Skin epidermis (tissue), 12 donors: ENCODE measurements around the gene PDE1C.
"Not testable (repeated sequence)": the region's sequence is repeated elsewhere in the genome, so short reads cannot be mapped to it uniquely, and the experiment has no call there.

Experiments
- H3K27ac ChIP-seq, 21 experiments: fragments of 200-600 bp; sonication (generic) in 11 of 21; one replicate each; pipeline ENCODE4 v1.5.0; 2020; ENCODE audit warnings: mild to moderate bottlenecking in 3 of 21, inconsistent platforms in 2 of 21, moderate library complexity in 2 of 21
- H3K4me3 ChIP-seq, 7 experiments: fragments of 200-600 bp; sonication (generic) in 2 of 7; one replicate each; pipeline ENCODE4 v1.5.0; 2020; ENCODE audit warnings: inconsistent platforms in 2 of 7, mild to moderate bottlenecking in 2 of 7, moderate library complexity in 1 of 7

The PDE1C gene

DNA sequence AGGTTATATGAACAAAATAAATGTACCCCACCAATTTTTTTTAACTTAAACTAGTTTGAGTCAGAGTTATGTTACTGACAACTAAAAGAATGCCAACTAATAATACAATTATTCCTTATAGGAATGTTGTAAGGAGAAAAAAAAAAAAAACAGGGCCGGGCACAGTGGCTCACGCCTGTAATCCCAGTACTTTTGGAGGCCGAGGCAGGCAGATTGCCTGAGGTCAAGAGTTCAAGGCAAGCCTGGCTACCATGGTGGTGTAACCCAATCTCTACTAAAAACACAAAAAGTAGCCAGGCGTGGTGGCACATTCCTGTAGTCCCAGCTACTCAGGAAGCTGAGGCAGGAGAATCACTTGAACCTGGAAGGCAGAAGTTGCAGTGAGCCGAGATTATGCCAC lies 6.6 kb upstream of the PDE1C start:
- H3K4me3 ChIP-seq, H3K27ac ChIP-seq: not testable (repeated sequence)

- Histone ChIP-seq H3K4me3 (no peak overlapping the region), H3K27ac (no peak overlapping the region)
Measured at GRCh38 chr7:32075612-32076011, 5.4 kb upstream of the PDE1C start.

DNA sequence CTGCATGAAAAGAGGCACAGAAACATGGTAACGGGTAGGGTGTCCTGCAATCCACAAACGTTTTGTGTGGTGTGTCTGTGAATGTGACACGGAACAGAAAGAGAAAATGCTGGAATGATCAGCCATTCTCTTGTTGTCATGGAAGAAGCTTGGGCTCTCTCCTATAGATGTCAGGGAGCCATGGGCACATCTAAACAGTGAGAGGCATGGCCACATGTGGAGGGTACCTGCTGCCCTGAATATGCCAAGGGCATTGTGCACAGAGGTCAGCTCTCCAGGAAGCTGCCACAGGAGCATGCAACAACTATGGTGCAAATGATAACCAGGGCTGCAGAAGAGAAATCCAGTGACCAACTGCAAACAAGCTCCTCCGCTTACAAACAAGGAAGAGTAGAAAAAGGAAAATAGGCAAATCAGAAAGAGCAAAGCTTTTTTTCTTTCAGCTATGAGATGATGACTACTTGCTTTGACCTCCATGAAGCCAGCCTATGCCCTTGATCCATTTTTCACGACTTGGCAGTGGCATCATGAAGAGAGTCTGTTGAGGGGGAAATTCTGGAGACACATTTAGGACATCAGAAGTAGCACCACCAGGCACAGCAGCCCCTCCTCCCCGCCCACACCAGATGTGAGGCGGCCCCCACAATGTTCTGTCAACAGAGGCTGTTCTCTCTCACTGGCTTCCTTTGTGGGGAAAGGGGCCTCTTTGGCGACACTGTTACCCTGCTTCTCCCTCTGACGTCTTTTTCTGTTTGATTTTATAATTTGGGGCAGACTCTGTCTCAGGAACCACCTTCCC lies 4.8 kb upstream of the PDE1C start:
- no peak overlapping the region for H3K27ac ChIP-seq
- H3K4me3 ChIP-seq = no peak overlapping the region

DNA sequence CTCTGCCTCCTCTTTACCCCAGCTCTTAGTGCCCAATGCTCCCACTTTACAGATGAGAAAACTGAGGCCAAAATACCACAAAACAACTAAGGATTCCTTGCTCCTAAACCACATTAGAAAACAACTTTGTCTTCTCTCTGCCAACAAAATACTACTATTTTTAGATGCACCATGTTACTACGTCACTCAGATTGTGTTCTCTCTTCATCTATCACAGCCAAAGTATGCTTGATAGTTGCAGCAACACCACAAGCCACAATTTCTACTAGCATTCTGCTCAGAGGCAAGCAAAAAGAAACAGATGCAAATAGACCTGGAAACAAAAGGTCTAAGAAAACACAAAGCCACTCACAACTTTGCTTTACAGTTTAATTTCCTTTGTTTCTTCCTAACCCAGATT lies 3.3 kb upstream of the PDE1C start:
- H3K4me3 ChIP-seq = no peak overlapping the region
- H3K27ac ChIP-seq = no peak overlapping the region

DNA sequence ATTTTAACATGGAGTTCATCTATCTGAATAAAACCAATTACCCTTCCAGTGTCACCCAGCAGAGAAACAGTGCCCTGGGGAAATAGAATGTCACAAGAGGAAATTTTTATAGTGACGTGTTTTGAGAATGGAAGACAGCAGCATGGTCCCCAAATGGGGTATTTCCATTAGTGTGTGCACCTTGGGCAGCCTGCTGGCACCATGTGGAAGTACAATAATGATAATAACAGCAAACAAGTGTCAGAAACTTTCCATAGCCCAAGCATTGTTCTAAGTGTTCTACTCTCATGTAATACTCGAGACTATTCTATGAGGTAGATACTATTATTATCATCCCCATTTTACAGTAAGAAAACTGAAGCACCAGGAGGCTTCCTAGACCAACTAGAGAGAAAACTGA lies 2.2 kb upstream of the PDE1C start:
- Histone ChIP-seq H3K4me3 (no peak overlapping the region), H3K27ac (no peak overlapping the region)

- H3K4me3 ChIP-seq = no peak overlapping the region
Measured at GRCh38 chr7:32071466-32072091, 1.4 kb upstream of the PDE1C start.

GRCh38 chr7:32070051-32070405 lies 179 bp downstream of the PDE1C start:
- Histone ChIP-seq H3K4me3 (peak overlapping the region in 2 of 7 experiments; percentile 10 to 13), H3K27ac (no peak overlapping the region)

More at GRCh38 chr7:32071466-32072091, 1.4 kb upstream of the PDE1C start:
- H3K27ac ChIP-seq = no peak overlapping the region

DNA sequence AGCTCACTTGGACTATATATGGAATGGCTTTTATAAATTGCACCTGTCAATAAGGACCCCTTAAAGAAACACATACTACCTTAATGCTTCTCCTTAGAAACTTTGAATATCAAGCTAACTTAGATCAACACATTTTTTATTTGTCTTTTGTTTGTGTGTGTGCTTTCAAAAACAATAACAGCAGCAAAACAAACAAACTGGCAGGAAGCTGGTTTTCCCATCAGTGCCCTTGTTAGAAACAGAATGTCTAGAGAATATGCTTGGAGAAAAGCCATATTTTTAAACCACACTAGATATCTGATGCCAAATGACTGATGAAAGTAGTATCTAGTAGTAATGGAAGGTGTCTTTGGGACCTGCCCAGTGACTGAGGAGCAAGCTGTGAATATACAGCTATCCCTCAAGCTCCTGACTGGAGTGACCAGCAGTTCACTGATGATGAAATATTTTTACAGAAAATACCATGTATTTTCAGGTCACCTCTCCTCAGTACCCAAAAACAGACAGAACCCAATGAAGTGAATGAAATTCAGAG lies 1.0 kb downstream of the PDE1C start:
- H3K27ac ChIP-seq = no peak overlapping the region
- no peak overlapping the region for H3K4me3 ChIP-seq

DNA sequence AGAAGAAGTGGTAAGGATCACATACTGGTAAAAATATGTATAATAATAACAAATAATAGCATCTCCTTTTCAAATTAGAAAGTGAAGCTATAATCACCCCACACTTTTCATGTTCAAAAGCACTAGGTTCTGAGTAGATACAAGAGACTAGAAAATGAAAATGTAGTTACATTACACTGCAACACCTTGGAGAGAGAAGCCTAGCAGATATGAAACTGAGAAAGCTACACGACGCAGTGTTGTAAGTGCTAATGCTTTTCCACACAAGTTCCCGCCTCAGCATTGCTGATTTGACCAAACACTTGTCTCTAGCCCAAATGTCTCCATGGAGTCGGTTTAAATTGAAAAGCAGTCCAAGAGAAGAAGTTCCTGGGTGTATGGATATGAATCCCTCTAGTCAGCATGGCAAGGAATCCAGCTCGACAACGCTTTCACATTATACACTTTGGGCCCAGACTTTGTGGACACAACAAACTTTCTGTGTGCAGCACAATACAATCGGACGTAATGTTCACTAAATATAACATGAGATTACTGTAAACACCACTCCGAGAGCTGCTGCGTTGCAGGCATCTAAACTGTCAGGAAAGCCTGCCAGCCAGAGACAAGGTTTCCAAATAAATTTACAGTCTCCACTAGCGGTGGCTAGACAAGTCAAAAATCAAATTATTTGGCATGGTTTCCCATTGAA lies 1.7 kb downstream of the PDE1C start:
- H3K4me3 ChIP-seq = no peak overlapping the region

DNA sequence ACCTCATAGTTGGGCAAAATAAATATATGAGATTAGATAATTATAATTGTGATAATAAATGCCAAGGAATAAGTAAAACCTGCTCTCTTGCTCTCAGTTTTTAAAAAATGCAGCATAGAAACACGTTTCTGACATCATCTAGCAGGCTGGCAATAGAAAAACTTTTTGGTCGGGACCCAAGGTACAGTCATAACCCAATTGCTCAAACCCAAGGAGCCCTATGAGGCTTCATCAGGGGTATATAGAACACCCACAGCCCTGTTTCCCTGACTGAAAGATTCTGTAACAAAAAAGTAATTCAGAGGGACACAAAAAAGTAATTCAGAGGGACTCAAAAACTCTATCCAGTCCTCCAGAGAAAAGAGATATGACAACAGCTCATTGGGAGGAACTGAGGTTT lies 3.8 kb downstream of the PDE1C start:
- no peak overlapping the region for H3K4me3 ChIP-seq

More for the DNA sequence above, 1.7 kb downstream of the PDE1C start:
- no peak overlapping the region for H3K27ac ChIP-seq

DNA sequence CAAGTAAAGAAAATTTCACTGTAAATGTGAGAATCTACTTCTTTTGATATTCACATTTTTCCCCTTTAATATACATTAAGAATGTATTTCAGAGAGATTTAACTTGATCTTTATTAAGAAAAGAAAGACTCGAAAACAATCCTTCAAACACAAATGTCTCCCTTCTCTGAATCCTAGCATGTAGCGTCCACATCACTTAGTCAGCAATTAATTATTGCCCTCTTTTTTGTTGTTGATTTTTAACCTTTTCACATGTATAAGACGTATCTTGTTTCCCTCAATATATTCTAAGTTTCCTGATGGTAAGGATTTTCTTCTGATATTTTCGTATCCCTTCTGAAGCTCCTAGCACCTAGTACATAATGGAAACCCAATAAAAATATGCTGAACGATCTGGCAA lies 6.6 kb downstream of the PDE1C start:
- H3K4me3 ChIP-seq = no peak overlapping the region

More for the DNA sequence above, 3.8 kb downstream of the PDE1C start:
- no peak overlapping the region for H3K27ac ChIP-seq

GRCh38 chr7:32062150-32062549 lies 8.1 kb downstream of the PDE1C start:
- Histone ChIP-seq H3K4me3 (no peak overlapping the region), H3K27ac (no peak overlapping the region)

More for the DNA sequence above, 6.6 kb downstream of the PDE1C start:
- H3K27ac ChIP-seq = no peak overlapping the region

DNA sequence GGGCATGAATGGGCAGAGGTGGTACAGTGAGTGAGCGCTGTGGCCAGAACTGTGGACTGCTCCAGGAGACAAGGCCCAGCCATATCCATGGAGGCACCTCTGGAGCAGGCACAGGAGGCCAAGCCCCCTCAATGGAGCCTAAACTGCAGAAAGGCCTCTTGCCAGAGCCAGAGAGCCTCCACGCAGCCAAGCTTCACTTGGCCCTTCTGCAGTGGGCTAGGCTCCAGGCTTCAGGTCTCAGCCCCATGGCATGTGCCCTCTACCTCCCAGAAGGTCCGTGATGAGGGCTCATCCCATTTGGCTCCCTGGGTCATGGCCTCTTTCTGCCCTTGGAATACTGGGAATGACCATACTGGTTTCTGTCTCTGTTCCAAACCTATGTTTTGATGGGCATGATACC lies 8.9 kb downstream of the PDE1C start:
- Histone ChIP-seq H3K27ac (no peak overlapping the region), H3K4me3 (no peak overlapping the region)

DNA sequence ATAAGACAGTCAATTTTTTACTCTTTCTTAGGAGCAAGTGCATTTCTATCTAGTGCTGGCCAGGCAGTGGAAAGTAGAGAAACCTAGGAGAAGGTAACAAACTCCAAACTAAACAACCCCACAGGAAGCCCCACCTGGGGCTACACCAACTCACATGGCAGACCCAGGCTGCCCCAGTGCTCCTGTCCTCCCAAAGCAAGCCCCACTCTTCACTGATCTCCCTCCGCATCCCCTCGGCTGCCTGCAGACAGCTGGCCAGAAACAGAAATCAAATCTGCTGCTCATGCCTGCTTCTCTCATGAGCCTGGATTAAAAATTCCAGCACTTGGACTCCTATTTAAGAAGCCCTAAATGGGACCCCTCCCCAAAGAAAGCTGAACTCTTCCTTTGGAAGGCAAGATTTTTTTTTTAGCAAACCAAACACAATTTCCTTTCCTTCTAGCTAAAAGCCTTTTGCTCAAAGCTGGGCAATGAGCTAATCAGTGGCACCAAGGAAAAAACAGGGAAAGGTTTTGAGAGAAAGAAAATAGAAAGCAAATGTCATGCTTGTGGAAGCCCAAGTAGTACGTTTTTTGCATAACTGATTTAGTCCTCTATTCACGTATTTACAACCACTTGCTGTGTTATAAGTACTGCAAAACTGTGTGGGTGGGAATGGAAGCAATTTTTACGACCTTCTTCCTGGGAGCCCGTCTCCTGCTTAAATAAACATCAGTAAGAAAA lies 10.8 kb downstream of the PDE1C start:
- no peak overlapping the region for H3K27ac ChIP-seq
- no peak overlapping the region for H3K4me3 ChIP-seq

- no peak overlapping the region for H3K4me3 ChIP-seq
- H3K27ac ChIP-seq = no peak overlapping the region
Measured at GRCh38 chr7:32058002-32058401, 12.2 kb downstream of the PDE1C start.

DNA sequence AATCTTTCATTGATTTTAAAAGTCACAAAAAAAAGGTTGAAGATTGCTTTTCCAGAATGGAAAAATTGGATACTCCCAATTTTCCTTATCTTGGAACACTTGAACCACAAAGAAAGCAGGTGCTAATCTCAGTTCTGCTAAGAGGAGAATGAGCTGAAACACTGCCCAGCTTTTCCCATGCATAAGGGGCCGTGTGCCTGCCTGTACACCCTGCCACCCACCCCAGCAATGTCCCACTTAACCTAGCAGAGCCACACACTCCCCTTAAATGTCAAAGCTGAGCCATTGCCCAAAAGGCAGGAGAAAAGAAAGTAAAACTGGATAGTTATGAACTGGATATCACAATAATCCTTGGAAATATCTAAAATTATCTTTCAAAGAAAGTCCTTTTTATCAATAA lies 13.4 kb downstream of the PDE1C start:
- no peak overlapping the region for H3K4me3 ChIP-seq
- no peak overlapping the region for H3K27ac ChIP-seq

DNA sequence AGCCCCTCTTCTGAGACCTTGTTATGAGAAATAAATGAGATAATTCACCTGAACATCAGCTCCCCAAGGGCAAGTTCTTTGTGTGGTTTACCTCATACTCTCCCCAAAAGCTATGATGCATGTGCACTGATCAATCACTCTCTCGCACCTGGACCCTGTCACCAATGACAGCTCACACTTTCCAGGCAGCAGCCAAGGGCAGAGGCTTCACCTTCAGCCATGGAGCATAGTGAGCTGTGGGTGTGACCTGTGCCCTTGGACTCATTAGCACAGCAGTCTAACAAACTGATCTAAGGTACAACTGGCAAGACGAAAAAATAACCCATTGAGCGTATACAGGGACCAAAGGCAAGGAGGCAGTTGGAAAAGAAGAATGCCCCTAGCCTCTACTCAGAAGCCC lies 17.0 kb downstream of the PDE1C start:
- H3K27ac ChIP-seq = no peak overlapping the region
- H3K4me3 ChIP-seq = no peak overlapping the region

DNA sequence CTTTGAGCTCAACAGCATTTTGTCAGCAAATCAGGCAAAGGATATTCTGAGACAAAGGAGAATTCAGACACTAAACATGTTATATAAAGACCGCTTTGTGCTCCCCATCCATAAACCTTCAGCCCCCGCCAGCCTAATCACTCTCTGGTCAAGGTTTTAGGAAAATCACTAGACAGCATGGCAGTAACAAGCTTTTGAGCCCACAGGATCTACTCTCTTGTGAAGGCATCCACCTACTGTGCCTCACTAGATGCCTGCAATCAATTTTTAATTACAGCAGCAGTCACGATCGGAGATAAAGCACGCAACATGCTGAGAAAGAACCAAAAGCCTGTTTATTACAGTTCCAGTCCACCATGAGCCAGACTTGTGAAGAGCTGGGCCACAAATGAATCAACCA lies 19.1 kb downstream of the PDE1C start:
- H3K4me3 ChIP-seq = no peak overlapping the region
- H3K27ac ChIP-seq = no peak overlapping the region

DNA sequence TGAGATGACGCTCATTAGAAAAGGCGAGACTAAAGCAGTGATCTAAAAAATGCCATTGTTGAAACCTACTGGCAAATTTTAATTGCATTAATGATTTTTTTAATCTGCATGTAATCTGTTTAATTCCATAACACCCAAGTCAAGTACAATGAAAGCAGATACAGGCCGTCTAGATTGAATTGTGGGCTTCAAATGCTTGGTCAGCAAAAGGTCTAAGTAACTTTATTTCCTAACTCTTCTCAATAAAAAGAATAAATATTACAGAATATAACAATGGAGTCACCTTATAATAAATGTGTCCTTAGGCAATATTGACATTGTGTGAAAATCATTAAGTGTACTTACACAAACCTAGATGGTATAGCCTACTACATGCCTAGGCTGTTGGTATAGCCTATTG lies 20.6 kb downstream of the PDE1C start:
- no peak overlapping the region for H3K27ac ChIP-seq

DNA sequence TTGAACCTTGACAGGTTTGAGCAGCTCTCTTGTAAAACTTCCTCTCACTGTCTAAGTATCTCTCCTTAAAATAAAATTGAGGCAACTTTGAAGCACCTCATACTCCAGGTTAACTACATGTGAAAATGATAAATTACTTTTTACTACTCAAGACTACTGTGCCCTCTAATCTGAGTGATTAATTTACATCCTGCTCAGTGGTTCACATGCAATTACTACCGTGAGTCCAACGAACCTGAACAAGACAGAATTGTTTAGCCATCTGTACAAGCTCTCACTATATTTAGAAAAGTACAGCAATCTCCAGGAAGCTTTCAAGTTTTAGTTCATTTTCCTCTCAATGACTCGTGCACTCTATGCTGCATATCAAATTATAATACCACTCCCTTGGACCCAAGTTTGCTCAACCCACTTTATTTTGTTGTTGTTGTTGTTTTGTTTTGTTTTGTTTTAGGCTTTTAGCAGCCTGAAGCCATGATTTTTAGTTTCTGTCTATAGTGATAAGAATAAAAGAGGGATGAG lies 21.2 kb downstream of the PDE1C start:
- H3K4me3 ChIP-seq = no peak overlapping the region
- no peak overlapping the region for H3K27ac ChIP-seq

More for the DNA sequence above, 20.6 kb downstream of the PDE1C start:
- H3K4me3 ChIP-seq = no peak overlapping the region
